ENCODE data around the gene ASIC2. TPM values are rescaled to one million over a fixed set of nuclear protein-coding genes. Genes with fewer than 3 reads are reported as not detected.

Gene ASIC2
- total and polyA plus RNA-seq, 10 donors: not detected

GRCh38 chr17:33171931-33172330, 121.2 kb downstream of the ASIC2 start:
- intact Hi-C loops (cut with DNase I; ENCODE audit: low total_unique reads): no loop called here
- H3K4me3 ChIP-seq: no peak overlapping the region
- H3K9me3 ChIP-seq: no peaks in the 10 kb centered on the region
- H3K27ac ChIP-seq: no peak overlapping the region
- no peaks in the 10 kb centered on the region for H3K36me3 ChIP-seq
- WGBS, 5 donors: 52 to 63% (median 61%) methylated on average over 2 of the region's 2 CpGs
- TF ChIP-seq CTCF (IDR thresholded peaks at IDR 0.05 in 8 of 11, conservative IDR thresholded peaks at IDR 0.05 in 3 of 11): no peak
- TF ChIP-seq POLR2AphosphoS5 (IDR thresholded peaks at IDR 0.05): no peak
- TF ChIP-seq POLR2A (IDR thresholded peaks at IDR 0.05): no peak
- no peak for DNase-seq
- H3K4me1 ChIP-seq: no peaks in the 10 kb centered on the region
- H3K27me3 ChIP-seq (replicated peaks in 1 of 7): peaks cover 0 to 50% (median 0%) of the 10 kb centered on the region in 7 donors

DNA sequence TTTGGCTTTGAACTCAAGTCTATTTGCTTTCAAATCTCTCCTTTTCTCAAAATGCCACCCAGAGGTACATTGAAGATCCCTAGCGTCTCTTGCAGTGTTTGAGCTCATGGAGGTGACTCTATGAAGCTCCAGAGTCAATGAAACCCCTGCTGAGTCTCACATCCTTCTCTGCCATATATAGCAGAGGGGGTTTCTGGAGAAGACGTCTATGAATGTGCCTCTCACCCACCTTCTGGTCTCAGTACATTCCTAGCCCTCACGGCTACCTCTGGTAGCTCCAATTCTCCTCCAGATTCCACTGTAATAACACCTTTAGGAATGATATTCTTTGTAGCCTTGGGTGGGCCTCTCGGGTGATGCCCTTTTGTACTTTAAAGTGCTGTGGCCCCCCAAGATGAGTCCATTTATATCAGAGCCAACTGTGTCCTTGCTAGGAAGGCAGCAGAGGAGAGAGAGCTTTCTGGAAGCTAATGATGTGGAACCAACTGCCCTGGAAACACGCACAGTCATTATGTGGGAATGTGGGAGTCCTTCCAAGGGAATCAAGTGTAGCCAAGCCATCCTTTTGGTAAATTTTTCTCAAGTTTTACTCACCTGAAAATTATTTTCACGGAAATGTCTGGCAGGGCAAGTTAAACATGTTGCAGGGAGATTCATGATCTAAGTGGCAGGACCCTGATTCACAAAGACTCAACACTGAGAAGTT, 123.4 kb downstream of the ASIC2 start:
- WGBS, 5 donors: 66 to 84% (median 76%) methylated on average over 6 of the region's 6 CpGs

GRCh38 chr17:33167736-33168135, 125.4 kb downstream of the ASIC2 start:
- no peak for TF ChIP-seq POLR2A (IDR thresholded peaks at IDR 0.05)
- no peak for TF ChIP-seq CTCF (IDR thresholded peaks at IDR 0.05 in 8 of 11, conservative IDR thresholded peaks at IDR 0.05 in 3 of 11)
- no peak for TF ChIP-seq POLR2AphosphoS5 (IDR thresholded peaks at IDR 0.05)
- peaks cover 0 to 26% (median 0%) of the 10 kb centered on the region in 7 donors for H3K27me3 ChIP-seq (replicated peaks in 1 of 7)
- H3K9me3 ChIP-seq: no peaks in the 10 kb centered on the region
- no peaks in the 10 kb centered on the region for H3K4me1 ChIP-seq
- WGBS, 5 donors: 32 to 51% (median 43%) methylated on average over 1 of the region's 1 CpG
- no peak overlapping the region for H3K27ac ChIP-seq
- no peak overlapping the region for H3K4me3 ChIP-seq
- DNase-seq: no peak
- intact Hi-C loops (cut with DNase I; ENCODE audit: low total_unique reads): no loop called here
- no peaks in the 10 kb centered on the region for H3K36me3 ChIP-seq

More for the DNA sequence above, 123.4 kb downstream of the ASIC2 start:
- no peak for DNase-seq
- TF ChIP-seq POLR2A (IDR thresholded peaks at IDR 0.05) (no peak), POLR2AphosphoS5 (IDR thresholded peaks at IDR 0.05) (no peak), CTCF (IDR thresholded peaks at IDR 0.05 in 8 of 11, conservative IDR thresholded peaks at IDR 0.05 in 3 of 11) (no peak)
- Histone ChIP-seq H3K4me3 (no peak overlapping the region), H3K27ac (no peak overlapping the region), H3K9me3 (no peaks in the 10 kb centered on the region), H3K27me3 (replicated peaks in 1 of 7) (peaks cover 0 to 35% (median 0%) of the 10 kb centered on the region in 7 donors), H3K36me3 (no peaks in the 10 kb centered on the region), H3K4me1 (no peaks in the 10 kb centered on the region)
- intact Hi-C loops (cut with DNase I; ENCODE audit: low total_unique reads): no loop called here

DNA sequence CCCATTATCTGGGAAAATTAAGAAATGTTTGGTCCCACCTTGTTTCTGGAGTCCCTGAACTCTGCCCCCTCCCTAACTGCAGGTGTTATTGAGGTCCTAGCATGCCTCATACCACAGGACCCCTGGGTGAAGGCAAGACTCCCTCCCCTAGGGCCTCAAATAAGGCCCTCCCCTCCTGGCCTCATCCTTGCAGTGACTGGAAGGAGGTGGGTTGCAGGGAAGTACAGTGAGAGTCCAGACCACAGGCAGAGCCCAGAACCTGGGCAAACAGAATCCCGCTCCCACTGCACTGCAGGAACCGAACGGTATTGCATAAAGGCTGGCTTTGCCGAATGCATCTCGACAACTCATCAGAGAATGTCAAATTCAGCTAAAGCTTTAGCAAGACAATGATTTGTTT, 126.6 kb downstream of the ASIC2 start:
- Histone ChIP-seq H3K4me1 (no peaks in the 10 kb centered on the region), H3K27ac (no peak overlapping the region), H3K27me3 (replicated peaks in 1 of 7) (peaks cover 0 to 30% (median 0%) of the 10 kb centered on the region in 7 donors), H3K4me3 (no peak overlapping the region), H3K36me3 (no peaks in the 10 kb centered on the region), H3K9me3 (no peaks in the 10 kb centered on the region)
- intact Hi-C loops (cut with DNase I; ENCODE audit: low total_unique reads): no loop called here
- no peak for TF ChIP-seq POLR2A (IDR thresholded peaks at IDR 0.05)
- no peak for TF ChIP-seq POLR2AphosphoS5 (IDR thresholded peaks at IDR 0.05)
- no peak for TF ChIP-seq CTCF (IDR thresholded peaks at IDR 0.05 in 8 of 11, conservative IDR thresholded peaks at IDR 0.05 in 3 of 11)
- DNase-seq: no peak
- WGBS, 5 donors: 73 to 94% (median 88%) methylated on average over 5 of the region's 5 CpGs
